Stimulated activated CD8-positive, alpha-beta memory T cell treated with anti-CD3 and anti-CD28 coated beads, Interleukin-15, amount 100 ng/mL, for 1 hour (primary cell): ENCODE measurements around the gene CEP350.
"Not testable (repeated sequence)": the region's sequence is repeated elsewhere in the genome, so short reads cannot be mapped to it uniquely, and the experiment has no call there.

Experiments
- DNase-seq: peaks from one replicate; pipeline ENCODE4 v3.0.0-alpha.2; 2020; ENCODE audit warnings: low read depth

Gene CEP350

DNA sequence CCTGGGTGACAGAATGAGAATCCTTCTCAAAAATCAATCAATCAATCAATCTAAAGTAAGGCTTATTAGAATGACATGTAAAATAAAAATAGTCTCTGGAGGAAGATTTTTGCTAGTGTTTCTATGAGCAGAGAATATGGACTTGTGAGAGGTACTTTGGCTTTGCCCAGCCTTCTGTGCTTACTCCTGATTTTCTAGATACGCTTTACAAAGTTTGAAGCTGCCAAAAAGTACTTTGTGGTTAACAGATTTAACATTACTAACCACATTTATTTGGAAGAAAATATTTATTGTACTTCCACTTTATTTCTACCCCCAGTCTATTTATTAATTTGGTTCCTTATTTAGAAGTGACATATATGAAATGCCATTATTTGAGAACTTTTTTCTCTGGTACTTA is 41.0 kb downstream of the CEP350 start:
- DNase-seq, result no peak

DNA sequence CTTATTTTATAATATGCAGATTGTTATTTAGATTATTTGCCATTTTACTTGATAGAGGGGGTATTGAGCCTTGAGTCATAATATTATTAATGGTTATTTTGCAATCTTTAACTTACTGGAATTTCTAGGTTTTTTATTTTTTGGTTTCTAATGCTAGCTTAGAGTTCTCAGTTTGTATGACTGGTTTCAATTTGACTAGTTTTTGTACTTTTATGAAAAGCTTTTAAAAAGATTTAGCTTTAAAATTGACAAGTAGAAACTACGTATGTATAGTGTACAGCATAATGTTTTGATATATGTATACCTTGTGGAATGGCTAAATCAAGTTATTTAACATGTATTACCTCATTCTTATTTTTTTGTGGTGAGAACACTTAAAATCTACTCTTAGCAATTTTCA is 41.5 kb downstream of the CEP350 start:
- DNase-seq, result no peak

DNA sequence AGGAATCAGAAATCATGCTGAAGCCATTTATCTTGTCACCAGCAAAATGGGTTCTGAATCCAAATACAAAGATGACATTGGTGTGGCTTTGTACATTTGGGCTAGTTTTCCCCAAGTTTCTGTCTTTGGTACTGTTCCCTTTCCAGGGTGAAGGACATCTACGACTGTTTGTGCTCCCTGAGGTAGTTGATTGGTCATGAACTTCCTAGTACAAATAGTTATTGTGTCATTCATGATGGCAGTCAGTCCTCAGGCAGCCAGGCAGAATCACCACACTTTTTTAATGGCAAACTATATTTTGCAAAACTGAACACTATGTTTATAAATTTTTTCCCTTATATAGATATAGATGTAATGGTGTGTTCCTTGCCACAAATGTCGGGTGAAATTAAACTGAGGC is 46.0 kb downstream of the CEP350 start:
- DNase-seq, result no peak

DNA sequence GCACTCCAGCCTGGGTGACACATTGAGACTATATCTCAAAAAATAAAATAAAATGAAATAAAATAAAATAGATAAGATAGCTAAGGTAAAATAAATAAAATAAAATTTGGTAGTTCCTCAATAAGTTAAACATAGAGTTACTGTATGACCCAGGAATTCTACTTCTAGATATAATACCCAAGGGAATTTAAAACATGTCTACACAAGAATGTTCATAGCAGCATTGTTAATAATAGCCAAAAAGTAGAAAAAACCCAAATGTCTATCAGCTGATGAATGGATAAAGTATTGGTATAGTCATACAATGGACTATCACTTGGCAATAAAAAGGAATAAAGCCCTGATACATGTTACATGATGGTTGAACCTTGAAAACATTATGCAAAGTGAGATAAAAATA is 47.8 kb downstream of the CEP350 start:
- DNase-seq, result no peak

DNA sequence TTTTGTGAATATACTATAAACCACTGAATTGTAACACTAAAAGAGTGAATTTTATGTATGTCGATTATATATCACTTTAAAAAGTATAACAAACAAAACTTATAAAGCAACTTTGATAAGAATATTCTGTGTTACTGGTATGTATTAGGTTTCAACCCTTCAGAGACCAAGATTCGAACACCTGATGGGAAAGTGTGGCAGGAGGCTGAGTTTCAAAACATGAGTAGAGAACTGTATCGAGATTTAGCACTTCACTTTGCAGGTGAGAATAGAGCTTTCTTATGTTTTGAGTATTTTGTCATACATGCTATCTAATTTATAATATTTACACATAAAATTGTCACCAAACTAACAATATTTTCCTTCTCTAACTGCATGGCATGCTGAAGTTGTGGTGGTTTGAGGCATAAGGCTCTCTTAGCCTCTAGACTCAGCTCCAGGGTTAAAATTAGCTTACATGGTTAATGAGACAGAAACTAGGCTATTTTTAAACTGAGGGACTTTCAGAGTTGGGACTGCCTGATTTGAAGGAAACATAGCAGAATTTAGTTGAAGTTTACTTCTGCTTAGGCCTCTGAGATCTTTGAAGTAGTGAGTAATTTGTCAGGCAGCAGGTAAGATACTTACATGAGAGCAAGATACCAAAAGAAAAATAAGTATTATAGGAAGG is 48.6 kb downstream of the CEP350 start:
- DNase-seq, result no peak

DNA sequence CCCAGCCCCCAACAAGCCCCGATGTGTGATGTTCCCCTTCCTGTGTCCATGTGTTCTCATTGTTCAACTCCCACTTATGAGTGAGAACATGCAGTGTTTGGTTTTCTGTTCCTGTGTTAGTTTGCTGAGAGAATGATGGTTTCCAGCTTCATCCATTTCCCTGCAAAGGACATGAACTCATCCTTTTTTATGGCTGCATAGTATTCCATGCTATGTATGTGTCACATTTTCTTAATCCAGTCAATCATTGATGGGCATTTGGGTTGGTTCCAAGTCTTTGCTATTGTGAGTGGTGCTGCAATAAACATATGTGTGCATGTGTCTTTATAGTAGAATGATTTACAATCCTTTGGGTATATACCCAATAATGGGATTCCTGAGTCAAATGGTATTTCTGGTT is 52.2 kb downstream of the CEP350 start:
- DNase-seq, result not testable (repeated sequence)

DNA sequence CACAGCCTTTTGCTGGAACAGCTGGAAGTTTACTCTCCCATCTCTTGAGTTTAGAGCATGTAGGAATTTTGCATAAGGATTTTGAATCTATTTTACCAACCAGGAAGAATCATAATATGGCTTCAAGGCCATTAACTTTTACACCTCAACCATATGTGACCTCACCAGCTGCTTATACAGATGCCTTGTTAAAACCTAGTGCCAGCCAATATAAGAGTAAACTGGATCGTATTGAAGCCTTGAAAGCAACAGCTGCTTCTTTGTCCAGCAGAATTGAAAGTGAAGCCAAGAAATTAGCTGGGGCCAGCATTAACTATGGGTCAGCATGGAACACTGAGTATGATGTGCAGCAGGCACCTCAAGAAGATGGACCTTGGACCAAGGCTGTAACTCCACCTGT is 65.4 kb downstream of the CEP350 start:
- no peak for DNase-seq

DNA sequence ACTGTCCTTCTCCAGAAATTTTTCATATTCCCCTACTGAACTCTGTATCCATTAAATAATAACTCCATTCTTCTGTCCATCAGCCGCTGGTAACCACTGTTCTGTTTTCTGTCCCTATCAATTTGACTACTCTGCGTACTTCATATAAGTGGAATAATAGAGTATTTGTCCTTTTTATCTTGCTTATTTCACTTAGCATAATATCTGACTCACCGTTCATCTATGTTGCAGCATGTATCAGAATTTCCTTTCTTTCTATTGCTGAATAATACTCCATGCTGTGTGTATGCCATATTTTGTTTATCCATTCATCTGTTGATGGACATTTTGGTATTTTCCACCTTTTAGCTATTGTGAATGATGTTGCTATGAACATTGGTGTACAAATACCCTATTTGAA is 71.9 kb downstream of the CEP350 start:
- DNase-seq, result no peak

DNA sequence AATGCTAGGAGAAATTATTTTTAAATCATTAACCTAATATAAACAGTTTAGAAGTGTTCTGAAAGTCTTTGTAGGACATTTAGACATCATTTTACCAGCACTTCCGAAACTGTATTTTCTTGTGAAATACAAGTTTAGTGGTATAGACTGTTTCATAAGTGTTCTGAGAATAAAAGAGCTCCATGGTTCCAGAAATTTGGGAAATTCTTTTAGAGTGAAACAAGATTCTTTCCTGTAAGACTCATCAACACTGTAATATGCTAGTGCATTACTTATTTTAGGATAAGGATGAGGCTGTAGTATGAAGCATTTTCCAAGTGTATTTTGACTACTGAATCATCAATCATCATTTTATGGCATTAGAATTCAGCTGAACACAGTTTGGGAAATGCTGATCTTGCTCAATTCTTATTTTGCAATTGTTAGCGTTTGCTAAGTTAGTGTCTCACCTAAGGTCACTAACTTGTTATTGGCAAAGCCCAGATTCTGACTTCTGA is 73.4 kb downstream of the CEP350 start:
- no peak for DNase-seq

DNA sequence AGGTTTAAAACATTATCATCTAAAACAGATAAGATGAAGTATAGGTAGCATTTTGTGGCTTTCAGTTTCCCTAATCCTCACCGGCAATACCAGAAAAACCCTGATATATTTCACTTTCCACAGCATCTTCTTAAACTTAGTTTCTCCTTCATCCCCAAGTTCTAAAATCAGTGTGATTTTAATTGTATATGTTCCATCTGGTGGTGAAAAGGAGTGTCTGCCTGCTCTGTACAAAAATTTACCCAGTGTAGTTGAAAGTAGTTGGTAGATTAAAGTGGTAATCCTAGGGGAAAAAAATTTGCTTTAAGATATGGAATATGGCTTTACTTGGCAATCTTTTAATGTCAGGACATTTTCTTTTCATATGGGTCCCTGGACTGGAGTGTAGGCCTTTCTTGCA is 74.3 kb downstream of the CEP350 start:
- no peak for DNase-seq

DNA sequence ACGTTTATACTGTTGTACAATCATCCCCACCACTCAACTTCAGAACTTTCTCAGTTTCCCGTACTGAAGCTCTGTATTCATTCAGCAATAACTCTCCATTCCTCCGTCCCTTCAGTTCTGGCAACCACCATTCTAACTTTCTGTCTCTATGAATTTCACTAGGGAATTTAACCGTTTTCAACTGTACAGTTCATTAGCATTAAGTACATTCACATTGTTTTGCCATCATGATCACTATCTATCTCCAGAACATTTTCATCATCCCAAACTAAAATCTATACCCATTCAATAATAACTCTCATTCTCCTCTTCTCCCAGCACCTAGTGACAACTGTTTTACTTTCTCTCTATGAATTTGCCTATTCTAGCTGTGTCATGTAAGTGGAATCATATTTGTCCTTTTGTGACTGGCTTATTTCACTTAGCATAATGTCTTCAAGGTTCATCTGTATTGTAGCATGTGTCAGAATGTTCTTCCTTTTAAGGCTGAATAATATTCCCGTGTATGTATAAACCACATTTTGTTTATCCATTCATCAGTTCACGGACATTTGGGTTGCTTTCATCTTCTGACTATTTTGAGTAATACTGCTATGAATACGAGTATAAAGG is 75.0 kb downstream of the CEP350 start:
- no peak for DNase-seq

DNA sequence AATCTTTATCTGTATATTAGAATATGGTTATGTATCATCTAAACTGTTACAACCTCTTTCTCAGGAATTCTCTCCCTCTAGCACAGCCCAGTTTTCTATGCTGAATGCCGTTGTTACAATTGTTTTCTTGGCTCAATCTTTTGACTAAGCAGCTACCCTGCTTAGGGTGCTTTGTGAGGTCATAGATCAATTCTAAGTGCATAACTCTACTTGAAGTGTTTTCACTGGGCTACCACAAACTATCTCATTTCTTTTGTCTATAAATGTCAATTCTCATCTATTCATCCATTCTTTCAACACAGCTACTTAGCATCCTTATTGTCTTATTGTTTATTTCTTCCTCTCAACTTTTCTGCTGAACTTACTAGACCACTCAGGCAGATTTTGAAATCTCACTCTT is 77.1 kb downstream of the CEP350 start:
- no peak for DNase-seq

DNA sequence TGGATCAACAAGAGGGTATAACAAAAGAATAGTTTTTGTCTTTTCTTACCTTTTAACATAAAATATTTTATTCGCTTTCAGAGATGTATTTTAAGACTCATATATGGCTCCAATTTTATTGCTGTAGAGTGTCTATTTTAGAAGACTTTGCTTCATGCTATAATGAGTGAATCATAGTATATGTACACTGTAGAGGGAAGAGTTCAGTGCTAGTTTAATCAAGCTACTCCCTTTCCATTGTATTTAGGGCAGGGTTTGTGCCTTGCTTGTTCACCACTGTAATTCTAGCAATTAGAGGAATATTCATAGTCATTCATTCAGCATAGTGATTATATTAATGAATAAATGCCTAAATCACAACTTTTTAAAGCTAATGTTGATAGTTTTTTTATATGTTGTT is 78.8 kb downstream of the CEP350 start:
- DNase-seq, result no peak

DNA sequence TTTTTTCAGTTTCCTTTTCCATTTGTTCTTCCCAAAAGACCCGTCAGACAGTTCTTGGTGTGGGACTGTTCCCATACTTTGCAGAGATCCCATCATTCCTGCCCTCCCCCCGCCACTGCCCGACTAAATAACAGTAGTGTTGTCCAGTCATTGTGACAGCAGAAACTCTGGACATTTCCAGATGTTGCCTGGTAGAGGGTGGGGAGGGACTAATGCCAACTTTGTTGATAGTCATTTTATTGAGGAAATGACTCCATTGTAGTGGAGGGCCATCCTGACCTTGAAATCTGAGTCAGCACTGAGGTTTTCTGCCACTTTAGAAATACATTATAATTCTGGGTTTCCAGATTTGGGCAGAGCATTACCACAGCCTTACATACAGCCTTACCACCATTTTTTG is 85.4 kb downstream of the CEP350 start:
- no peak for DNase-seq

DNA sequence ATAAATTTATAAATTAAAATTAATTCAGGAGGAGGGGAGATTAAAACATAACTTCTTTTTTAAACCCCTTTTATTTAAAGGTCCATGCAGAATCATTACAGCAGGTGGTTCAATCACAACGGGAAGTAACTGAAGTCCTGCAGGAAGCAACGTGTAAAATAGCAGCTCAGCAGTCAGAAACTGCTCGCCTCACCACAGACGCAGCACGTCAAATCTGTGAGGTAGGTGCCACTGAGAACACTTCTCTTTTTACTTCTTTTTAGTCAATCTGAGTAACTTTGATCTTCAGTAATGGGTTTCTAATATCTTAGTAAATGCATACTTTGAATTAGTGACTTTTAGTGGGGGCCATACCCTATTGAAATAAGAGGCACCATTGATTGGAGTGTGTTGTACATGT is 87.0 kb downstream of the CEP350 start:
- no peak for DNase-seq

DNA sequence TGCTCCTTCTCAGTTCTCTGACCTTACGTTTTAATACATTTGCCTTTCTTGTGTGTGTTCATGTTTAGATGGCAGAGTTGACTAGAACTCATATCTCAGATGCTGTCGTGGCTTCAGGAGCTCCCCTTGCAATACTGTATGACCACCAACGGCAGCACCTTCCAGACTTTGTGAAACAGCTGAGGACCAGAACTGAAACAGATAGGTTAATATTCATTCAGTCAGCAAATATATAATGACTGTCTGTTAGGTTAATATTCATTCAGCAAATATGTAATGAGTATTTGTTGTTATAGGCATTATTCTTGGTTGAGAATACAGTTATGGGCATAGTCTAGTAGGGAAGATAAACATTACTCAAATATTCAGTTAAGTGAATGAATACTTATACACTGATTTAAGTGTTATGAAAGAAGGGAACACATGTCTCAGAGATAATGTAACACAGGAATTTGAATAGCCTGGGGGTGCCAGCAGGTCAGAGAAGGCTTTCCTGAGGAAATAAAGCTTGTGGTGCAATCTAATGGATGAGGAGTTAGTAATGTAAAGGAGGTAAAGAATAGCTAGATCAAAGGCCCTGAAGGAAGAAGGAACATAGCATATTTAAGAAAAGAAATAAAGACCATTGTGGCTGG is 88.5 kb downstream of the CEP350 start:
- DNase-seq, result no peak

DNA sequence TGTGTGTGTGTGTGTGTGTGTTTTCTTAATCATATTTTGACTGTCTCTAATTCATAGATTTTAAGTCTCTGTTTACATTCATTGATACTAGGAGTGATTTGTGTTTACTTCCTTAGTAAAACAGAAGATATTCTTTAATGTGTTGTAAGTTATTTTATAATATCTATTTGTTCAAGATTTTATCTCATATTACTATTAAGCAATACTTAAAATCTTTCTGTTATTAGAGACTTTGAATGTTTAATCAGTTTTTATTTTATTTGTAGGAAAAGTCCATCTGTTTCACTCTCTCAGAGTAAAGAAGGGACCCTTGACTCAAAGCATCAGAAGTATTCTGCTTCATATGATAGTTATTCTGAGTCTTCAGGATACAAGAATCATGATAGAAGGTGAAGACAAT is 89.2 kb downstream of the CEP350 start:
- no peak for DNase-seq

DNA sequence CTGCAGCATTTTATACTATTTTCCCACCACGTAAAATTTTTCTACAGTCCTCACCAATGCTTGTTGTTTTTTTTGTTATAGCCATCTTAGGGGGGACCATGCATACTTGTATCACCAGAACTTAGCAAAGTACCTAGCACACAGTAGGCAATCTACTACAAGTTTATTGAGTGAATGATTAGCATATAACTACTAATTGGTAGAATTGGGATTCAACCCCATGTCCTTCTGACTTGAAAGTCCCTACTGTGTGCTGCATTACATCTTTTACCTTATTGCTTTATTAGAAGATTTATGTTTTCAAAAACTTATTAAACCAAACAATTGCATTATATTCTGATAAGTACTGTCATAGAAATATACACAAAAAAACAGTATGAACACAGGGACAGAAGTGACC is 92.1 kb downstream of the CEP350 start:
- no peak for DNase-seq

DNA sequence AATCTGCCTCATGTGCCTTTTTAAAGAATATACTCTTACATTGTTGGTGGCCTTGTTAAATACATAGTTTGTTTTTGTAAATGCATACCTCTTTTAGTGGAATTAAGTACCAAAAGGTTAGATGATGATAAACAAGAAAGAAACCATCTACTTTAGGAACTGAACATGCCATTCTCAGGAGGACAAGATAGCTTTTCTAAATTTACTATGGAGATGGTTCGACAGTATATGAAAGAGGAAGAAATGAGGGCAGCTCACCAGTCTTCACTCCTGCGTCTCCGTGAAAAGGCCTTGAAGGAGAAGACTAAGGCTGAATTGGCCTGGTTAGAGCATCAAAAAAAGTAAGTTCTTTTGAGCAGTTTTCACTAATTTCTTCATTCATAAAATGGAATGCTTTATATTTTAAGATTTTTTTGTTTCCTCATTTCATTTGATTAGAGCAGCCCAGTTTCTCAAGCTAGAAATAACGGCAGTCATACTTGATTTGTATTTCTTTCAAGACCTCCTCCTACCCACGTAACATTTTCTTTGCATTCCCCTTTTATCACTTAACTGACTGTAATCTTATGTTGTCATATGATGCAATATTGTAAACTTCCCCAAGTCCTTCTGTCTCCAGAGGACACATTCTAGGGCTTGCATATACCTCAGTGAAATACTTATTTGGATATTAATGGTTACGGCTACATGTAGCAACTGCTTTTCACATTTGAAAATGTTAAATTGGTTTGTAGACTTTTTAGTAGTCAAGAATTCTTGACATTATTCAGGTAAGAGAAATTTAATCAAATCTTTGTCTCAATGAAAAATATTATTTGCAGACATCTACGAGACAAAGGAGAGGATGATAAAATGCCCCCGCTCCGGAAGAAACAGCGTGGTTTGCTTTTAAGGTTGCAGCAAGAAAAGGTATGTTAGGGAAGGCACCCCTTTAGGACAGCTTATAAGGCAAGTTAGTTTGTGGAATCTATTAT is 99.3 kb downstream of the CEP350 start:
- DNase-seq, result no peak

DNA sequence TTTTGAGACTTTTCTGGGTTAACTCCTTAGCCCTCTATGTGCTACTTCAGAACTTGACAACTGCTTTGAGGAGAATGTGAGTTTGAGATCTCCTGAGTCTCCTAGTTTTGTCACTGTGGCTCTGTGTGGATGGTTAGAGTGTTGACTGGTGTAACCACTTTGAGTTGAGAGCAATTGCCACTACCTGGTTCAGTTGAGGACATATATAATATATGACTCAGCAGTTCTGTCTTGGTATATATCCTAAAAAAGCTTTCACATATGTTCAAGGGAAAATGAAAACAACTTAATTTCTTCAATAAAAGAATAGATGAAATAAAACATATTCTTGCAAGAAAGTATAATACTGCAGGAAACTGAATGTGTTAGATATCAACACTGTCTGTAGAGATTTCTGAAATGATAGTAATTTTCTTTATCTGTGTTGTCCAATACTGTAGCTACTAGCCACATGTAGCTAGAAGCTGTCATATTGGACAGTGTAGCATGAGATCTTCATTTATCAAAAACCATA is 103.3 kb downstream of the CEP350 start:
- DNase-seq, result no peak

DNA sequence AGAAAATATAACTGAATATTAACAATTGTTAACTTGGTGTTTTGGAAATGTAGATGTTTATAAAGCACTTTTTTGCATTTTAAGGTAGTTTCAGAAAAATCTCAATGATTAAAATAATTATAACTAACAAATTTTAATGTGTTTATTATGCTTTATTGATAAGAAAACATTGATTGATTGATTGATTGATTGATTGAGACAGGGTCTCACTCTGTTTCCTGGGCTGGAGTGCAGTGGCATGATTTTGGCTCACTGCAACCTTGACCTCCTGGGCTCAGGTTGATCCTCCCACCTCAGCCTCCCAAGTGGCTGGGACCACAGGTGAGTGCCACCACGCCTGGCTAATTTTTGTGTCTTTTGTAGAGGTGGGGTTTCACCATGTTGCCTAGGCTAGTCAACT is 106.4 kb downstream of the CEP350 start:
- no peak for DNase-seq

DNA sequence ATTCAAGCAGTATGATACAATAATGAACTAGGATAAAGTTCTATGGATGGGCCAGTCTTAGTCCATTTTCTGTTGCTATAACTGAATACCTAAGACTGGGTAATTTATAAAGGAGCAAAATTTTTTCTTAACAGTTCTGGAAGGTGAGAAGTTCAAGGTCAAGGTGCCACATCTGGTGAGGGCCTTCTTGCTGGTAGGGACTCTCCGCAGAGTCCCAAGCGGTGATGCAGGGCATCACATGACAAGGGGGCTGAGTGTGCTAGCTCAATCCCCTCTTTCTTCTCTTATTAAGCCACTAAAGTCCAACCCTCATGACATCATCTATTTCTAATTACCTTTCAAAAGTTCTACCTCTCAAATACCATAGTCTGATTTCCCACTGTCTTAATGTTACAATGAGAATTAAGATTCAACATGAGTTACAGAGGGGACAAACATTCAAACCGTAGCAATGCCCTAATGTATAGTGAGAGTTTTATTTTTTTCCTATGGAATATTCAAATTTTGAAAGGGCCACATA is 107.9 kb downstream of the CEP350 start:
- DNase-seq, result no peak
